PC-9 (cell line): ENCODE data around the gene FANCG. TPM values are rescaled to one million over a fixed set of nuclear protein-coding genes. Genes with fewer than 3 reads are reported as not detected.

Source experiments
- BruUV-seq: library from RNA; stranded (reverse); fragments of 400-500 nt; replicated peaks from 2 replicates; lab custom pipeline; 2021; lab: Mats Ljungman, UMichigan
- CTCF ChIA-PET: fragments of 300-600 bp; sonication (Branson Sonifier 250); formaldehyde crosslinking; loops from one replicate; lab custom pipeline; 2022; ENCODE audit warnings: antibody characterized with exemption; lab: Charles Lee
- POLR2A ChIA-PET: fragments of 300-600 bp; sonication (Branson Sonifier 250); formaldehyde crosslinking; loops from one replicate; lab custom pipeline; 2022; ENCODE audit warnings: antibody characterized with exemption; ENCODE audit not compliant: unreplicated experiment; lab: Charles Lee
- DNase-seq, 2 experiments: peaks; one replicate each; pipeline versions ENCODE4 v3.0.0 to v3.0.0-alpha.2; 2015 to 2022; ENCODE audit warnings: mixed read lengths in 1 of 2
- H2AFZ ChIP-seq: fragments of 200-600 bp; sonication (generic); 2 replicates; pipeline ENCODE4 v1.8.1; 2017; ENCODE audit warnings: antibody characterized with exemption
- H3F3A ChIP-seq: fragments of 200-600 bp; sonication (generic); 2 replicates; pipeline ENCODE4 v1.8.1; 2017; ENCODE audit warnings: antibody characterized with exemption, mild to moderate bottlenecking, low read depth; ENCODE audit not compliant: insufficient read depth
- H3K27ac ChIP-seq: fragments of 200-600 bp; sonication (generic); 2 replicates; pipeline ENCODE4 v1.6.1; 2016; ENCODE audit warnings: mixed run types
- H3K27me3 ChIP-seq: fragments of 200-600 bp; sonication (generic); 2 replicates; pipeline ENCODE4 v1.6.1; 2016; ENCODE audit warnings: low read depth, mixed run types; ENCODE audit not compliant: insufficient read depth
- H3K36me3 ChIP-seq: fragments of 200-600 bp; sonication (generic); 2 replicates; pipeline ENCODE4 v1.6.1; 2016; ENCODE audit warnings: low read depth, mixed run types
- H3K4me1 ChIP-seq: fragments of 200-600 bp; sonication (generic); replicated peaks from 2 replicates; pipeline ENCODE4 v1.6.1; 2016; ENCODE audit warnings: mixed run types; ENCODE audit not compliant: insufficient read depth
- H3K4me2 ChIP-seq: fragments of 200-600 bp; sonication (generic); 2 replicates; pipeline ENCODE4 v1.6.1; 2017; ENCODE audit warnings: mixed run types
- H3K4me3 ChIP-seq: fragments of 200-600 bp; sonication (generic); 2 replicates; pipeline ENCODE4 v1.6.1; 2016; ENCODE audit warnings: mixed run types
- H3K79me2 ChIP-seq: fragments of 200-600 bp; sonication (generic); 2 replicates; pipeline ENCODE4 v1.6.1; 2017; ENCODE audit warnings: low read depth, mixed run types
- H3K9me2 ChIP-seq: fragments of 200-600 bp; sonication (generic); 2 replicates; pipeline ENCODE4 v1.8.1; 2017; ENCODE audit warnings: mild to moderate bottlenecking; ENCODE audit not compliant: insufficient read depth
- H3K9me3 ChIP-seq: fragments of 200-600 bp; sonication (generic); 2 replicates; pipeline ENCODE4 v1.8.1; 2016; ENCODE audit warnings: low read depth; ENCODE audit not compliant: insufficient read depth
- H4K20me1 ChIP-seq: fragments of 200-600 bp; sonication (generic); 2 replicates; pipeline ENCODE4 v1.8.1; 2017; ENCODE audit not compliant: insufficient read depth
- CTCF ChIP-seq: fragments of 200-600 bp; sonication (generic); conservative IDR thresholded peaks from 2 replicates; pipeline ENCODE4 v1.6.1; 2017; ENCODE audit warnings: mixed run types, antibody characterized with exemption, mild to moderate bottlenecking, moderate library complexity
- EZH2 ChIP-seq: fragments of 200-600 bp; sonication (generic); IDR thresholded peaks from 2 replicates; pipeline ENCODE4 v1.8.0; 2017; ENCODE audit warnings: antibody characterized with exemption, low read depth
- intact Hi-C: fragments of 100-400 bp; cut with micrococcal nuclease; formaldehyde crosslinking; loops from one replicate; pipeline ENCODE4 v1.10.0; 2022; ENCODE audit not compliant: unreplicated experiment
- total RNA-seq: library from RNA; stranded (reverse); gene quantifications from 2 replicates; pipeline ENCODE4 v1.2.3, GENCODE V29; 2021

FANCG gene
- total RNA-seq, 1 experiment from 2014 or later: 45.3 TPM

GRCh38 chr9:35026671-35027070, 53.1 kb downstream of the FANCG start:
- CTCF ChIA-PET: interaction anchor here (0.8 kb wide), 1 partner anchor 89 kb away, joined by 3 read pairs; the partner anchor contains the start of gene ATOSB
- intact Hi-C loops: no loop called here
- H3K4me2 ChIP-seq: peak overlapping the region; percentile 56
- TF ChIP-seq EZH2 (no peak), CTCF (no peak)
- H3K27ac ChIP-seq: no peak overlapping the region
- H3K36me3 ChIP-seq: no peaks in the 10 kb centered on the region
- BruUV-seq: no TSS peak
- POLR2A ChIA-PET: interaction anchor here (0.7 kb wide), 1 partner anchor 1551 kb away, joined by 4 read pairs; no protein-coding TSS in a partner anchor
- no peak overlapping the region for H3K4me3 ChIP-seq
- H3K4me1 ChIP-seq: peaks cover 21% of the 10 kb centered on the region
- peaks cover 5% of the 10 kb centered on the region; the same call in 1 of the 2 replicates for H3F3A ChIP-seq
- no peaks in the 10 kb centered on the region for H4K20me1 ChIP-seq
- H3K9me2 ChIP-seq: no peaks in the 10 kb centered on the region
- no peaks in the 10 kb centered on the region for H3K79me2 ChIP-seq
- H3K27me3 ChIP-seq: no peaks in the 10 kb centered on the region
- no peak for DNase-seq
- H2AFZ ChIP-seq: no peak overlapping the region
- no peaks in the 10 kb centered on the region for H3K9me3 ChIP-seq

Other genes starting within 250 kb of the FANCG start
- not detected in 2 replicates for gene PHF24, start 121.7 kb downstream of the FANCG start, total RNA-seq
- gene DNAJB5, start 90.2 kb downstream of the FANCG start, total RNA-seq: 0.79 and 0.98 TPM in 2 replicates
- gene VCP, start 7.3 kb downstream of the FANCG start, total RNA-seq: 200 and 216 TPM in 2 replicates
- gene PIGO, start 16.6 kb upstream of the FANCG start, total RNA-seq: 18.2 and 20.3 TPM in 2 replicates
- 109 and 122 TPM in 2 replicates for gene STOML2, start 23.2 kb upstream of the FANCG start, total RNA-seq
- 7.1 and 10.5 TPM in 2 replicates for gene ATOSB, start 35.9 kb upstream of the FANCG start, total RNA-seq
- not detected in 2 replicates for gene UNC13B, start 82.1 kb upstream of the FANCG start, total RNA-seq